PC-3 (cell line): Measurements from ENCODE around the gene DHX29. TPM values are rescaled to one million over a fixed set of nuclear protein-coding genes. Genes with fewer than 3 reads are reported as not detected.

ENCODE experiments used
- ATAC-seq: fragments of 200-7000 bp; cut with Tn5 transposase; 2 replicates; pipeline ENCODE4 v1.9.1; 2020; ENCODE audit warnings: mild to moderate bottlenecking, moderate library complexity
- BruUV-seq: library from RNA; stranded (reverse); fragments of 400-500 nt; replicated peaks from 2 replicates; lab custom pipeline; 2021; lab: Mats Ljungman, UMichigan
- CTCF ChIA-PET: fragments of 300-600 bp; sonication (Branson Sonifier 250); formaldehyde crosslinking; loops from one replicate; lab custom pipeline; 2022; ENCODE audit warnings: antibody characterized with exemption; lab: Charles Lee
- POLR2A ChIA-PET: fragments of 300-600 bp; sonication (Branson Sonifier 250); formaldehyde crosslinking; loops from one replicate; lab custom pipeline; 2022; ENCODE audit warnings: antibody characterized with exemption; ENCODE audit not compliant: unreplicated experiment; lab: Charles Lee
- DNase-seq: peaks from one replicate; pipeline ENCODE4 v3.0.0-alpha.2; 2015
- H2AFZ ChIP-seq: fragments of 300-600 bp; sonication (generic); 2 replicates; pipeline ENCODE4 v1.6.0; 2016; ENCODE audit warnings: antibody characterized with exemption, low read length
- H3F3A ChIP-seq: fragments of 300-600 bp; sonication (generic); one replicate; pipeline ENCODE4 v1.6.0; 2017; ENCODE audit warnings: antibody characterized with exemption, low read length, control low read depth, mild to moderate bottlenecking; ENCODE audit not compliant: unreplicated experiment
- H3K27ac ChIP-seq: fragments of 300-600 bp; sonication (generic); 2 replicates; pipeline ENCODE4 v1.5.1; 2016; ENCODE audit warnings: mild to moderate bottlenecking, low read length
- H3K27me3 ChIP-seq: fragments of 300-600 bp; sonication (generic); 2 replicates; pipeline ENCODE4 v1.6.1; 2016; ENCODE audit warnings: low read length, mixed read lengths
- H3K36me3 ChIP-seq: fragments of 300-600 bp; sonication (generic); 2 replicates; pipeline ENCODE4 v1.6.1; 2016; ENCODE audit warnings: low read depth, mixed run types, low read length, mixed read lengths
- H3K4me1 ChIP-seq: fragments of 300-600 bp; sonication (generic); 2 replicates; pipeline ENCODE4 v1.5.1; 2016; ENCODE audit warnings: low read length; ENCODE audit not compliant: insufficient read depth
- H3K4me2 ChIP-seq: fragments of 300-600 bp; sonication (generic); 2 replicates; pipeline ENCODE4 v1.6.0; 2016; ENCODE audit warnings: low read length
- H3K4me3 ChIP-seq: fragments of 300-600 bp; sonication (generic); 2 replicates; pipeline ENCODE4 v1.5.1; 2016; ENCODE audit warnings: mild to moderate bottlenecking, low read length, mixed read lengths
- H3K79me2 ChIP-seq: fragments of 300-600 bp; sonication (generic); 2 replicates; pipeline ENCODE4 v1.6.1; 2017; ENCODE audit warnings: low read length, mixed read lengths
- H3K9ac ChIP-seq: fragments of 300-600 bp; sonication (generic); 2 replicates; pipeline ENCODE4 v1.6.0; 2016; ENCODE audit warnings: mild to moderate bottlenecking, low read length
- H3K9me2 ChIP-seq: fragments of 300-600 bp; sonication (generic); replicated peaks from 2 replicates; pipeline ENCODE4 v1.6.1; 2016; ENCODE audit warnings: mixed run types, low read length, mixed read lengths
- H3K9me3 ChIP-seq: fragments of 300-600 bp; sonication (generic); 2 replicates; pipeline ENCODE4 v1.6.1; 2016; ENCODE audit warnings: low read length, mixed read lengths
- H4K20me1 ChIP-seq: fragments of 300-600 bp; sonication (generic); 2 replicates; pipeline ENCODE4 v1.6.1; 2016; ENCODE audit warnings: low read length, mixed read lengths
- EZH2 ChIP-seq: fragments of 300-600 bp; sonication (generic); IDR thresholded peaks from one replicate; pipeline ENCODE4 v1.6.1; 2017; ENCODE audit warnings: antibody characterized with exemption, mild to moderate bottlenecking, low read length; ENCODE audit not compliant: unreplicated experiment
- EZH2phosphoT487 ChIP-seq: fragments of 300-600 bp; sonication (generic); IDR thresholded peaks from 2 replicates; pipeline ENCODE4 v1.6.1; 2018; ENCODE audit warnings: mild to moderate bottlenecking, antibody characterized with exemption, low read length, borderline replicate concordance
- intact Hi-C: fragments of 100-400 bp; cut with micrococcal nuclease; formaldehyde crosslinking; loops from 2 replicates; pipeline ENCODE4 v1.9.0; 2023
- total RNA-seq: library from RNA; depleted of rRNA; stranded (reverse); fragments of >200 nt; gene quantifications from 2 replicates; pipeline ENCODE4 v1.2.3, GENCODE V29; 2014
- TF ChIP-seq, protein P1 (sequence below): fragments of 300-600 bp; sonication (generic); conservative IDR thresholded peaks from 2 replicates; pipeline ENCODE4 v1.5.1; 2017; ENCODE audit warnings: antibody characterized with exemption, low read depth, mild to moderate bottlenecking, low read length

Gene DHX29
- total RNA-seq, 1 experiment from 2014 or later: 13.4 TPM

DNA sequence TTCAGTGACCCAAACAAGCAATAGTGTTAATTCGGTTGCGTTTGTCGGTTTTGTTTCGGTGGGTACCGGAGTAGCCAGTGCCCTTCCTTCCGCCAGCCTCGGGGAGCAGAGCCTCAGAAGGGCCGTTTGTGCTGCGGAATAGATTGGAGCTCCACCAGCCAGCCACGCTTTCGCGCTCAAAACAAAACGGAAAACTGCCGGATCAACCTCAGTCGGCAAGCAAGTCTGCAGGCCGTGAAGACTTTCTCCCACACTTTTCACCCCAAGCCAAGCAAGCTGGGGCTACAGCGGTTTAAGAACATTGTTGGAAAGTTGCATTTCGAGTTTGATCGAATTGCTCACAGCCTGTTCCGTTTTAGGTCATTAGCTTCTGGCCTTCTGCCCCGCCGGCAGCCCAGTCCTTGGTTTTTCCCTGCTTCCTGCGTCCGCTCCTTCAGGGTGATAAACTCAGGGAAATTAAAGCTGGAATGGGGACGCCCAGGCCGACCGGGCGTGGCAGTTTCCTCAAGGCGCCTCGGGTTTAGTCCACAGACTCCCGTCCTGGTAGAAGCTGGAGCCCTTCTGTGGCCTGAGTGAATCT lies 73.3 kb downstream of the DHX29 start:
- DNase-seq (peak; percentile 48), ATAC-seq (peak; percentile 11)
- Histone ChIP-seq H3K4me3 (peak overlapping the region; percentile 83), H3K36me3 (no peaks in the 10 kb centered on the region), H3K9me2 (no peaks in the 10 kb centered on the region), H2AFZ (peak overlapping the region; percentile 96), H3K27ac (peak overlapping the region; percentile 21), H4K20me1 (no peaks in the 10 kb centered on the region), H3K4me2 (peak overlapping the region; percentile 85), H3F3A (no peaks in the 10 kb centered on the region), H3K27me3 (no peaks in the 10 kb centered on the region), H3K79me2 (peaks cover 14% of the 10 kb centered on the region), H3K4me1 (peaks cover 12% of the 10 kb centered on the region; the same call in 1 of the 2 replicates), H3K9ac (peak overlapping the region; percentile 39), H3K9me3 (no peaks in the 10 kb centered on the region)
- CTCF ChIA-PET: interaction anchor here (0.6 to 0.8 kb wide), 2 partner anchors 61 to 91 kb away, joined by 4 to 7 read pairs; no protein-coding TSS in a partner anchor
- TF ChIP-seq, protein P1, sequence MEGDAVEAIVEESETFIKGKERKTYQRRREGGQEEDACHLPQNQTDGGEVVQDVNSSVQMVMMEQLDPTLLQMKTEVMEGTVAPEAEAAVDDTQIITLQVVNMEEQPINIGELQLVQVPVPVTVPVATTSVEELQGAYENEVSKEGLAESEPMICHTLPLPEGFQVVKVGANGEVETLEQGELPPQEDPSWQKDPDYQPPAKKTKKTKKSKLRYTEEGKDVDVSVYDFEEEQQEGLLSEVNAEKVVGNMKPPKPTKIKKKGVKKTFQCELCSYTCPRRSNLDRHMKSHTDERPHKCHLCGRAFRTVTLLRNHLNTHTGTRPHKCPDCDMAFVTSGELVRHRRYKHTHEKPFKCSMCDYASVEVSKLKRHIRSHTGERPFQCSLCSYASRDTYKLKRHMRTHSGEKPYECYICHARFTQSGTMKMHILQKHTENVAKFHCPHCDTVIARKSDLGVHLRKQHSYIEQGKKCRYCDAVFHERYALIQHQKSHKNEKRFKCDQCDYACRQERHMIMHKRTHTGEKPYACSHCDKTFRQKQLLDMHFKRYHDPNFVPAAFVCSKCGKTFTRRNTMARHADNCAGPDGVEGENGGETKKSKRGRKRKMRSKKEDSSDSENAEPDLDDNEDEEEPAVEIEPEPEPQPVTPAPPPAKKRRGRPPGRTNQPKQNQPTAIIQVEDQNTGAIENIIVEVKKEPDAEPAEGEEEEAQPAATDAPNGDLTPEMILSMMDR: no peak
- no peak for TF ChIP-seq EZH2phosphoT487
- no peak for TF ChIP-seq EZH2
- intact Hi-C loops: no loop called here
- POLR2A ChIA-PET: interaction anchor here (0.5 to 0.6 kb wide), 4 partner anchors 46 to 73 kb away, joined by 5 to 6 read pairs (median 6); partner anchors contain the start of gene DHX29
- TSS peak; percentile 23 for BruUV-seq

DNA sequence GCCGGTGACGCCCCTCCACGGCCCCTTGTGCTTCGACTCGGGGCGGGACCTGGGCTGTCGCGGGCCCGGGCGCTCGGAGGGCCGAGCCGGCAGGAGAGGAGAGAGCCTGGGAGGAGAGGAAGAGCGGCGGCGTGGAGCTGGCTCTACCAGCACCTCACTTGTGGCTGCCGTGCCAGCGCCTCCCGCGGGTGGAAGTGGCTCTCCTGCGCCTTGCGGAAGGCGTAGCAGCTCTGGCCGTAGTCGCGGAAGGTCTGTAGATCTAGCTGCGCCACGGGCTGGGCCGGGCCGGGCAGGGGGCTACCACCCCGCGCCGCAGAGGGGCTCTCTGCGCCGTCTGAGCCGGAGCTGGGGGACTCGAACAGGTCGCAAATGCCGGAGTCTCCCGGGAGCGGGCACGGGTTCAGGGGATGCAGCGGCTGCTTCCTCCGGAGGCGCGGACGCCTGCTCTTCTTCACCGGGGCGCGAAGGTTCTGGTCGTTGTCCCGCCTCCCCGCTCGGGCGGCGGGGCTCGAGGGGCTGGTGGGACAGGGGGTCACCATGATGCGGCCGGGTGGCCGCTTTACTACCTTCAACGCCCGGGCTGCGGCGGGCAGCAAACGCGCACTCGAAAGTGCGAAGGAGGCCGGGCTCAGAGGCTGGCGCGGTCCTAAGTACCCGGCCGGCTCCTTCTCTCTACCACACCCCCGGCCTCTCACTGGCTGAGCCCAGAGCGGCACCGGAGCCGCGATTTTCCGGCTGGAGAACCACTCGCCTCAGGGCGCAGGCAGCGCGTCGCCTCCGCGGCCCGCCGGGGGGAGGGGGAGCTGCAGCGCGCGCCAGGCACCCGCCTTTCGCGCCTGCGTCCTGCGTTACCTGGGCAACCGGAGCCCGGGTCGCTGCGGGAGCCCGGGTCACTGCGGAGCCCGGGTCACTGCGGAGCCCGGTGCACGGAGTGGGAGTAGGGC lies 74.2 kb downstream of the DHX29 start, which contains the start of gene CCNO:
Gene CCNO, minus strand, starts transcription at position 624 of the 944 bp plus-strand sequence. Its CDS starts 85 bp downstream, at position 539.
- no peaks in the 10 kb centered on the region for H4K20me1 ChIP-seq
- DNase-seq: peak; percentile 84

More for the DNA sequence above, 74.2 kb downstream of the DHX29 start, which contains the start of gene CCNO:
- BruUV-seq: TSS peak; percentile 66
- no peaks in the 10 kb centered on the region for H3K36me3 ChIP-seq
- H3K79me2 ChIP-seq: peaks cover 14% of the 10 kb centered on the region
- no peaks in the 10 kb centered on the region for H3K9me3 ChIP-seq
- ATAC-seq: peak; percentile 83
- peak within 1 kb of the TSS; percentile 85 for H3K4me2 ChIP-seq
- H3K9ac ChIP-seq: peak within 1 kb of the TSS; percentile 58
- H3F3A ChIP-seq: no peaks in the 10 kb centered on the region
- H3K4me1 ChIP-seq: peaks cover 12% of the 10 kb centered on the region; the same call in 1 of the 2 replicates
- H2AFZ ChIP-seq: peak within 1 kb of the TSS; percentile 96
- CTCF ChIA-PET: interaction anchor here (0.5 kb wide), 1 partner anchor 31 kb away, joined by 6 read pairs; no protein-coding TSS in a partner anchor
- intact Hi-C loops: loop anchor here (2.0 kb wide), 2 partner anchors 44 to 60 kb away; partner anchors contain the start of gene CDC20B
- H3K4me3 ChIP-seq: peak within 1 kb of the TSS; percentile 83
- TF ChIP-seq EZH2phosphoT487: peak; percentile 88
- TF ChIP-seq, protein P1: no peak
- peak within 1 kb of the TSS; percentile 21 for H3K27ac ChIP-seq
- POLR2A ChIA-PET: interaction anchor here (0.6 kb wide), 2 partner anchors 45 to 71 kb away, joined by 5 to 6 read pairs; no protein-coding TSS in a partner anchor
- H3K27me3 ChIP-seq: no peaks in the 10 kb centered on the region
- H3K9me2 ChIP-seq: no peaks in the 10 kb centered on the region
